Uterus (tissue), 4 donors: ENCODE data around the gene PACRG. TPM values are rescaled to one million over a fixed set of nuclear protein-coding genes. Genes with fewer than 3 reads are reported as not detected.

ENCODE experiments used
- DNase-seq, 2 donors: peaks; one replicate each; pipeline ENCODE4 v3.0.0-alpha.2; 2019 to 2020
- H3K27ac ChIP-seq, 2 donors: fragments of 200-600 bp; sonication (generic); 1 replicate in 1 of 2; 2 replicates in 1 of 2; pipeline ENCODE4 v1.5.1; 2016 to 2018
- H3K27me3 ChIP-seq, 2 donors: fragments of 200-600 bp; sonication (generic); one replicate each; pipeline ENCODE4 v1.5.1; 2018 to 2019; ENCODE audit warnings: control low read depth in 1 of 2
- H3K36me3 ChIP-seq, 2 donors: fragments of 200-600 bp; sonication (generic); one replicate each; pipeline ENCODE4 v1.5.1; 2019; ENCODE audit warnings: control low read depth in 1 of 2
- H3K4me1 ChIP-seq, 2 donors: fragments of 200-600 bp; sonication (generic); one replicate each; pipeline ENCODE4 v1.5.1; 2018 to 2019; ENCODE audit warnings: control low read depth in 1 of 2
- H3K4me3 ChIP-seq, 2 donors: fragments of 200-600 bp; sonication (generic); 1 replicate in 1 of 2; 2 replicates in 1 of 2; pipeline ENCODE4 v1.5.1; 2018 to 2019; ENCODE audit warnings: mild to moderate bottlenecking in 1 of 2
- H3K9me3 ChIP-seq, 2 donors: fragments of 200-600 bp; sonication (generic); one replicate each; pipeline ENCODE4 v1.5.1; 2019; ENCODE audit warnings: control low read depth in 1 of 2
- POLR2A ChIP-seq, 2 donors: fragments of 450-650 bp; IDR thresholded peaks; one replicate each; pipeline ENCODE4 v1.6.1; 2016; ENCODE audit warnings: antibody characterized with exemption in 2 of 2, mild to moderate bottlenecking in 1 of 2, moderate library complexity in 1 of 2
- intact Hi-C: fragments of 100-400 bp; cut with DNase I; formaldehyde crosslinking; loops from one replicate; pipeline ENCODE4 v1.15.1; 2023; ENCODE audit warnings: low total_unique reads
- total RNA-seq, 4 donors: library from RNA; depleted of rRNA in 3 of 4; stranded (reverse); fragments of >200 nt in 3 of 4; gene quantifications; one replicate each; pipeline versions ENCODE4 v1.1.0 to v1.2.4, GENCODE V29; 2014 to 2023
- TF ChIP-seq, protein P1 (sequence below), 4 experiments: fragments of 200-600 bp in 2 of 4; fragments of 450-650 bp in 2 of 4; sonication (generic) in 2 of 4; IDR thresholded peaks; one replicate each; pipeline ENCODE4 v1.5.1; 2016 to 2019; ENCODE audit warnings: antibody characterized with exemption in 4 of 4, mild to moderate bottlenecking in 2 of 4, moderate library complexity in 1 of 4
- donor health status: DM: yes; HTN: yes; CAD: no.

The PACRG gene
- total RNA-seq, 4 donors from 2014 or later: 4.6 to 12.3 (median 7.5) TPM

- Histone ChIP-seq H3K27me3 (no peaks in the 10 kb centered on the region), H3K9me3 (no peaks in the 10 kb centered on the region), H3K4me1 (no peaks in the 10 kb centered on the region), H3K36me3 (no peaks in the 10 kb centered on the region), H3K27ac (no peak overlapping the region), H3K4me3 (no peak overlapping the region)
- TF ChIP-seq, protein P1, sequence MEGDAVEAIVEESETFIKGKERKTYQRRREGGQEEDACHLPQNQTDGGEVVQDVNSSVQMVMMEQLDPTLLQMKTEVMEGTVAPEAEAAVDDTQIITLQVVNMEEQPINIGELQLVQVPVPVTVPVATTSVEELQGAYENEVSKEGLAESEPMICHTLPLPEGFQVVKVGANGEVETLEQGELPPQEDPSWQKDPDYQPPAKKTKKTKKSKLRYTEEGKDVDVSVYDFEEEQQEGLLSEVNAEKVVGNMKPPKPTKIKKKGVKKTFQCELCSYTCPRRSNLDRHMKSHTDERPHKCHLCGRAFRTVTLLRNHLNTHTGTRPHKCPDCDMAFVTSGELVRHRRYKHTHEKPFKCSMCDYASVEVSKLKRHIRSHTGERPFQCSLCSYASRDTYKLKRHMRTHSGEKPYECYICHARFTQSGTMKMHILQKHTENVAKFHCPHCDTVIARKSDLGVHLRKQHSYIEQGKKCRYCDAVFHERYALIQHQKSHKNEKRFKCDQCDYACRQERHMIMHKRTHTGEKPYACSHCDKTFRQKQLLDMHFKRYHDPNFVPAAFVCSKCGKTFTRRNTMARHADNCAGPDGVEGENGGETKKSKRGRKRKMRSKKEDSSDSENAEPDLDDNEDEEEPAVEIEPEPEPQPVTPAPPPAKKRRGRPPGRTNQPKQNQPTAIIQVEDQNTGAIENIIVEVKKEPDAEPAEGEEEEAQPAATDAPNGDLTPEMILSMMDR (IDR thresholded peaks at IDR 0.05): no peak
- TF ChIP-seq POLR2A (IDR thresholded peaks at IDR 0.05): no peak
- DNase-seq: no peak
- intact Hi-C loops: no loop called here
Measured at GRCh38 chr6:163148451-163149278, 420.9 kb downstream of the PACRG start.

- H3K36me3 ChIP-seq: no peaks in the 10 kb centered on the region
- no peak overlapping the region for H3K27ac ChIP-seq
- no peaks in the 10 kb centered on the region for H3K9me3 ChIP-seq
- intact Hi-C loops: no loop called here
- no peaks in the 10 kb centered on the region for H3K27me3 ChIP-seq
- no peak overlapping the region for H3K4me3 ChIP-seq
- no peak for DNase-seq
- no peak for TF ChIP-seq POLR2A (IDR thresholded peaks at IDR 0.05)
- TF ChIP-seq, protein P1 (IDR thresholded peaks at IDR 0.05): no peak
- H3K4me1 ChIP-seq: no peaks in the 10 kb centered on the region
Measured at GRCh38 chr6:163149279-163149848, 421.6 kb downstream of the PACRG start.

- H3K36me3 ChIP-seq: no peaks in the 10 kb centered on the region
- no peaks in the 10 kb centered on the region for H3K4me1 ChIP-seq
- no peak for DNase-seq
- no peak overlapping the region for H3K27ac ChIP-seq
- TF ChIP-seq POLR2A (IDR thresholded peaks at IDR 0.05): no peak
- TF ChIP-seq, protein P1 (IDR thresholded peaks at IDR 0.05): no peak
- intact Hi-C loops: no loop called here
- no peaks in the 10 kb centered on the region for H3K9me3 ChIP-seq
- no peak overlapping the region for H3K4me3 ChIP-seq
- no peaks in the 10 kb centered on the region for H3K27me3 ChIP-seq
Measured at GRCh38 chr6:163151212-163151611, 423.4 kb downstream of the PACRG start.

- Histone ChIP-seq H3K4me3 (no peak overlapping the region), H3K4me1 (no peaks in the 10 kb centered on the region), H3K27me3 (no peaks in the 10 kb centered on the region), H3K27ac (no peak overlapping the region), H3K36me3 (no peaks in the 10 kb centered on the region), H3K9me3 (no peaks in the 10 kb centered on the region)
- no peak for DNase-seq
- TF ChIP-seq, protein P1 (IDR thresholded peaks at IDR 0.05): no peak
- no peak for TF ChIP-seq POLR2A (IDR thresholded peaks at IDR 0.05)
- intact Hi-C loops: no loop called here
Measured at GRCh38 chr6:163152701-163153100, 424.9 kb downstream of the PACRG start.

GRCh38 chr6:163159110-163159509 lies 431.3 kb downstream of the PACRG start:
- Histone ChIP-seq H3K4me1 (no peaks in the 10 kb centered on the region), H3K9me3 (no peaks in the 10 kb centered on the region), H3K36me3 (no peaks in the 10 kb centered on the region), H3K4me3 (no peak overlapping the region), H3K27me3 (no peaks in the 10 kb centered on the region), H3K27ac (no peak overlapping the region)
- no peak for DNase-seq
- TF ChIP-seq POLR2A (IDR thresholded peaks at IDR 0.05): no peak
- TF ChIP-seq, protein P1 (IDR thresholded peaks at IDR 0.05): no peak
- intact Hi-C loops: no loop called here
